Caco-2 (cell line): ENCODE data around the gene P2RX7. TPM values are rescaled to one million over a fixed set of nuclear protein-coding genes. Genes with fewer than 3 reads are reported as not detected.

Experiments
- BruUV-seq: library from RNA; stranded (reverse); fragments of 400-500 nt; replicated peaks from 2 replicates; lab custom pipeline; 2021; lab: Mats Ljungman, UMichigan
- CTCF ChIA-PET: fragments of 300-600 bp; sonication (Branson Sonifier 250); formaldehyde crosslinking; loops from one replicate; lab custom pipeline; 2022; ENCODE audit warnings: antibody characterized with exemption; lab: Charles Lee
- POLR2A ChIA-PET: fragments of 300-600 bp; sonication (Branson Sonifier 250); formaldehyde crosslinking; loops from one replicate; lab custom pipeline; 2022; ENCODE audit warnings: antibody characterized with exemption; lab: Charles Lee
- DNase-seq, 2 experiments: peaks; one replicate each; pipeline versions ENCODE4 v3.0.0 to v3.0.0-alpha.2; 2020 to 2022
- H3K27me3 ChIP-seq: replicated peaks from 2 replicates; pipeline ENCODE4 v1.6.0; 2011; ENCODE audit warnings: low read length; ENCODE audit not compliant: control insufficient read depth, insufficient read depth
- H3K36me3 ChIP-seq: 2 replicates; pipeline ENCODE4 v1.5.1; 2011; ENCODE audit warnings: low read length; ENCODE audit not compliant: control insufficient read depth, insufficient read depth
- H3K4me1 ChIP-seq: fragments of 250-450 bp; sonication (Bioruptor Pico); 2 replicates; pipeline ENCODE4 v1.5.1; 2020; ENCODE audit warnings: mild to moderate bottlenecking
- H3K4me3 ChIP-seq: 2 replicates; pipeline ENCODE4 v1.5.1; 2011; ENCODE audit warnings: low read depth, mild to moderate bottlenecking, control low read depth, low read length
- H3K9me3 ChIP-seq: fragments of 250-450 bp; sonication (Bioruptor Pico); 2 replicates; pipeline ENCODE4 v1.5.1; 2020; ENCODE audit warnings: mild to moderate bottlenecking, moderate library complexity
- H3K27ac Mint-ChIP-seq: one replicate; pipeline ENCODE4 v1.8.0; 2022; ENCODE audit warnings: mixed read lengths; ENCODE audit not compliant: unreplicated experiment
- H3K27me3 Mint-ChIP-seq: one replicate; pipeline ENCODE4 v1.8.0; 2022; ENCODE audit warnings: mixed read lengths; ENCODE audit not compliant: insufficient read depth, unreplicated experiment
- H3K36me3 Mint-ChIP-seq: one replicate; pipeline ENCODE4 v1.8.0; 2022; ENCODE audit warnings: mild to moderate bottlenecking, mixed read lengths; ENCODE audit not compliant: insufficient read depth, unreplicated experiment
- H3K4me1 Mint-ChIP-seq: one replicate; pipeline ENCODE4 v1.8.0; 2022; ENCODE audit warnings: low read depth, mixed read lengths; ENCODE audit not compliant: unreplicated experiment
- H3K4me3 Mint-ChIP-seq: one replicate; pipeline ENCODE4 v1.8.0; 2022; ENCODE audit warnings: mild to moderate bottlenecking, moderate library complexity, mixed read lengths; ENCODE audit not compliant: unreplicated experiment
- H3K9me3 Mint-ChIP-seq: one replicate; pipeline ENCODE4 v1.8.0; 2022; ENCODE audit warnings: mixed read lengths; ENCODE audit not compliant: unreplicated experiment
- CTCF ChIP-seq, 2 experiments: fragments of 200-600 bp in 1 of 2; IDR thresholded peaks; 1 replicate in 1 of 2; 2 replicates in 1 of 2; pipeline versions ENCODE4 v1.5.1 to v1.8.0; 2011 to 2022; ENCODE audit warnings: antibody characterized with exemption in 1 of 2, control low read depth in 1 of 2, inconsistent platforms in 1 of 2, low read depth in 1 of 2, low read length in 1 of 2, mild to moderate bottlenecking in 1 of 2, moderate library complexity in 1 of 2; ENCODE audit not compliant: insufficient read depth in 1 of 2, severe bottlenecking in 1 of 2, unreplicated experiment in 1 of 2
- intact Hi-C: fragments of 100-400 bp; cut with micrococcal nuclease; formaldehyde crosslinking; loops from one replicate; pipeline ENCODE4 v1.10.0; 2022; ENCODE audit not compliant: unreplicated experiment
- total RNA-seq: library from RNA; stranded (reverse); gene quantifications from 2 replicates; pipeline ENCODE4 v1.2.3, GENCODE V29; 2022

P2RX7 gene
- total RNA-seq, 1 experiment from 2014 or later = not detected

GRCh38 chr12:121188227-121188626 lies 55.6 kb downstream of the P2RX7 start:
- H3K36me3 Mint-ChIP-seq = no peaks in the 10 kb centered on the region
- no peak overlapping the region for H3K4me3 Mint-ChIP-seq
- H3K9me3 ChIP-seq = no peaks in the 10 kb centered on the region
- no TSS peak for BruUV-seq
- H3K9me3 Mint-ChIP-seq = no peaks in the 10 kb centered on the region
- no peak for TF ChIP-seq CTCF (IDR thresholded peaks at IDR 0.05; ENCODE audit: insufficient read depth in 1 of 2, low read depth in 1 of 2, low read length in 1 of 2, severe bottlenecking in 1 of 2, unreplicated experiment in 1 of 2)
- intact Hi-C loops = no loop called here
- no peak overlapping the region for H3K4me3 ChIP-seq
- no peak for DNase-seq
- no peaks in the 10 kb centered on the region for H3K36me3 ChIP-seq
- H3K27me3 Mint-ChIP-seq = no peaks in the 10 kb centered on the region
- CTCF ChIA-PET = no interaction called here
- no peaks in the 10 kb centered on the region for H3K27me3 ChIP-seq
- POLR2A ChIA-PET = no interaction called here
- no peaks in the 10 kb centered on the region for H3K4me1 Mint-ChIP-seq
- no peak overlapping the region for H3K27ac Mint-ChIP-seq
- H3K4me1 ChIP-seq = no peaks in the 10 kb centered on the region; the same call in 1 of the 2 replicates

GRCh38 chr12:121189131-121189530 lies 56.5 kb downstream of the P2RX7 start:
- no peaks in the 10 kb centered on the region for H3K4me1 Mint-ChIP-seq
- Histone ChIP-seq H3K9me3 (no peaks in the 10 kb centered on the region), H3K4me1 (no peaks in the 10 kb centered on the region; the same call in 1 of the 2 replicates), H3K27me3 (no peaks in the 10 kb centered on the region), H3K36me3 (no peaks in the 10 kb centered on the region), H3K4me3 (no peak overlapping the region)
- BruUV-seq = no TSS peak
- H3K4me3 Mint-ChIP-seq = no peak overlapping the region
- CTCF ChIA-PET = no interaction called here
- no peak for DNase-seq
- TF ChIP-seq CTCF (IDR thresholded peaks at IDR 0.05; ENCODE audit: insufficient read depth in 1 of 2, low read depth in 1 of 2, low read length in 1 of 2, severe bottlenecking in 1 of 2, unreplicated experiment in 1 of 2) = no peak
- no peaks in the 10 kb centered on the region for H3K9me3 Mint-ChIP-seq
- H3K27me3 Mint-ChIP-seq = no peaks in the 10 kb centered on the region
- POLR2A ChIA-PET = no interaction called here
- H3K36me3 Mint-ChIP-seq = no peaks in the 10 kb centered on the region
- no peak overlapping the region for H3K27ac Mint-ChIP-seq
- intact Hi-C loops = no loop called here

GRCh38 chr12:121189619-121190155 lies 57.0 kb downstream of the P2RX7 start:
- Mint-ChIP-seq H3K27me3 (no peaks in the 10 kb centered on the region), H3K36me3 (no peaks in the 10 kb centered on the region), H3K27ac (no peak overlapping the region), H3K4me1 (no peaks in the 10 kb centered on the region), H3K9me3 (no peaks in the 10 kb centered on the region), H3K4me3 (no peak overlapping the region)
- ChIA-PET POLR2A (interaction anchor here (0.5 kb wide), 1 partner anchor 1337 kb away, joined by 8 read pairs; the partner anchor contains the start of genes KNTC1 and RSRC2), CTCF (no interaction called here)
- TF ChIP-seq CTCF (IDR thresholded peaks at IDR 0.05; ENCODE audit: insufficient read depth in 1 of 2, low read depth in 1 of 2, low read length in 1 of 2, severe bottlenecking in 1 of 2, unreplicated experiment in 1 of 2) = no peak
- Histone ChIP-seq H3K4me3 (no peak overlapping the region), H3K4me1 (no peaks in the 10 kb centered on the region; the same call in 1 of the 2 replicates), H3K9me3 (no peaks in the 10 kb centered on the region), H3K27me3 (no peaks in the 10 kb centered on the region), H3K36me3 (no peaks in the 10 kb centered on the region)
- BruUV-seq = no TSS peak
- intact Hi-C loops = no loop called here
- DNase-seq = no peak
